ENCODE results near the gene STYX.

The STYX gene

DNA sequence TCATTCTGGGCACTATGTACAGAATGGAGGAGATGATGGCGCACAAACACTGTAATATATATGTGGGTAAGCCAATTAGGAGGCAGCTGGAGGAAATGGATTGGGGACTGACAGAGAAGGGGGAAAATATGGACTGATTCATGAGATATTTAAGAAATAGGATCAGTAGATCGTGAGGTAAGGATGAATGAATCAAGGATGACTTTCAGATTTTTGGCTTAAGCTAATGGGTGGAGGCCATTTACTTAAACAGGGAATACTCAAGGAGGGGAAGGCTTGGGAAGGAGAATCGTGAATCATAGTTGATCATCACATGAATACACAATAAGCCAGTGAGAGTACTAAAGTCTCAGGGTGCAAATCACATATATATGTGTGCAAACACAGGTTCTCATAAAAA is 72.6 kb downstream of the STYX start:
- Histone ChIP-seq H3K27me3 (ENCODE audit: insufficient read depth, low read length) (no peaks in the 10 kb centered on the region), H3F3A (ENCODE audit: insufficient read depth, low read length) (no peaks in the 10 kb centered on the region), H3K36me3 (ENCODE audit: insufficient read depth, low read length) (no peaks in the 10 kb centered on the region), H3K4me2 (ENCODE audit: low read length) (no peak overlapping the region), H2AFZ (ENCODE audit: low read length) (no peak overlapping the region), H3K27ac (ENCODE audit: low read depth, low read length, poor library complexity, severe bottlenecking) (no peak overlapping the region), H3K9me2 (ENCODE audit: low read depth, low read length) (no peaks in the 10 kb centered on the region), H4K20me1 (ENCODE audit: insufficient read depth, low read length) (no peaks in the 10 kb centered on the region), H3K4me1 (ENCODE audit: insufficient read depth, low read length, severe bottlenecking) (peaks cover 11% of the 10 kb centered on the region), H3K9ac (ENCODE audit: low read length) (no peak overlapping the region), H3K4me3 (ENCODE audit: low read depth, low read length, poor library complexity, severe bottlenecking) (no peak overlapping the region), H3K9me3 (ENCODE audit: low read length) (no peaks in the 10 kb centered on the region), H3K79me2 (ENCODE audit: insufficient read depth, low read length) (no peaks in the 10 kb centered on the region)
- TF ChIP-seq, protein P1, sequence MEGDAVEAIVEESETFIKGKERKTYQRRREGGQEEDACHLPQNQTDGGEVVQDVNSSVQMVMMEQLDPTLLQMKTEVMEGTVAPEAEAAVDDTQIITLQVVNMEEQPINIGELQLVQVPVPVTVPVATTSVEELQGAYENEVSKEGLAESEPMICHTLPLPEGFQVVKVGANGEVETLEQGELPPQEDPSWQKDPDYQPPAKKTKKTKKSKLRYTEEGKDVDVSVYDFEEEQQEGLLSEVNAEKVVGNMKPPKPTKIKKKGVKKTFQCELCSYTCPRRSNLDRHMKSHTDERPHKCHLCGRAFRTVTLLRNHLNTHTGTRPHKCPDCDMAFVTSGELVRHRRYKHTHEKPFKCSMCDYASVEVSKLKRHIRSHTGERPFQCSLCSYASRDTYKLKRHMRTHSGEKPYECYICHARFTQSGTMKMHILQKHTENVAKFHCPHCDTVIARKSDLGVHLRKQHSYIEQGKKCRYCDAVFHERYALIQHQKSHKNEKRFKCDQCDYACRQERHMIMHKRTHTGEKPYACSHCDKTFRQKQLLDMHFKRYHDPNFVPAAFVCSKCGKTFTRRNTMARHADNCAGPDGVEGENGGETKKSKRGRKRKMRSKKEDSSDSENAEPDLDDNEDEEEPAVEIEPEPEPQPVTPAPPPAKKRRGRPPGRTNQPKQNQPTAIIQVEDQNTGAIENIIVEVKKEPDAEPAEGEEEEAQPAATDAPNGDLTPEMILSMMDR (IDR thresholded peaks at IDR 0.05; ENCODE audit: low read length) = no peak
- TF ChIP-seq EZH2 (IDR thresholded peaks at IDR 0.05; ENCODE audit: borderline replicate concordance, low read length) = no peak

DNA sequence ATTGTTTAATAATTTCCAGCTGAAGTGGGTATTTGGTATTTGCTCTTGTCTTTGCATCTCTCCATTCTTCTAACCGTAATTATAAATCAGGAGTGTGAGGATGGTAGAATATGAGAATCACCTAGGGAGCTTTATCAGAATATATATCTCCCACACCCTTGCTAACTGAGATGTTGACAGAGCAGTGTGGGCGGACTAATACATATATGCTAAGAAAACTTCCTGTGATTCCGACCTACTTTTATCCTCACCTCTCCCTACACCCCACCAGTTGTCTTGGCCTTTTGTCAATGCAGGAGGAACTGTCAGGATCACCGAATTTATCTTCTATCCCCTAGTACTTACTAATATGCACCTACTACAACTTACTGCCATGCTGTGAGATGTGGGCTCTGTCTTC is 76.1 kb downstream of the STYX start:
- H4K20me1 ChIP-seq (ENCODE audit: insufficient read depth, low read length) = no peaks in the 10 kb centered on the region
- no peaks in the 10 kb centered on the region for H3K9me3 ChIP-seq (ENCODE audit: low read length)
- H3K27ac ChIP-seq (ENCODE audit: low read depth, low read length, poor library complexity, severe bottlenecking) = no peak overlapping the region
- no peak overlapping the region for H3K4me3 ChIP-seq (ENCODE audit: low read depth, low read length, poor library complexity, severe bottlenecking)
- no peak overlapping the region for H2AFZ ChIP-seq (ENCODE audit: low read length)
- no peak overlapping the region for H3K9ac ChIP-seq (ENCODE audit: low read length)
- no peaks in the 10 kb centered on the region for H3K27me3 ChIP-seq (ENCODE audit: insufficient read depth, low read length)
- no peaks in the 10 kb centered on the region for H3K9me2 ChIP-seq (ENCODE audit: low read depth, low read length)
- TF ChIP-seq, protein P1 (IDR thresholded peaks at IDR 0.05; ENCODE audit: low read length) = no peak
- TF ChIP-seq EZH2 (IDR thresholded peaks at IDR 0.05; ENCODE audit: borderline replicate concordance, low read length) = no peak
- no peaks in the 10 kb centered on the region for H3K79me2 ChIP-seq (ENCODE audit: insufficient read depth, low read length)
- no peak overlapping the region for H3K4me2 ChIP-seq (ENCODE audit: low read length)
- no peaks in the 10 kb centered on the region for H3F3A ChIP-seq (ENCODE audit: insufficient read depth, low read length)
- no peaks in the 10 kb centered on the region for H3K36me3 ChIP-seq (ENCODE audit: insufficient read depth, low read length)
- no peaks in the 10 kb centered on the region for H3K4me1 ChIP-seq (ENCODE audit: insufficient read depth, low read length, severe bottlenecking)

DNA sequence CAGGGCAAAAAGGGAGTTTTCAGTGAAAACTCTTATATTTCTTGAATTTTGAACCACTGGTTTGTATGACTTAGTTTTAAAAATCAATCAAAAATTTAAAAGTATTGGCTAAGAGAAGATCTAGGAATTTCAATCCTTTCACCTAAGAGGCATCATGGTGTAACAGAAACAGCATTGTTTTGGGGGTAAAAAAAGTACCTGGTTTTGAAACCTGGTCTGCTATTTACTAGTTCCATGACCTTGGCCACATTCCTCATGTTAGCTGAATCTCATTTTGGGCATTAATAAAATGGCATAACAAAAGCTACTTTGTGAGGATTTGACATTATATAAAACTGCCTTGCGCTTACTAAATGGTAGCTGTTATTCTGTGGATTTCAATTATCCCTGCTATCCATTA is 78.1 kb downstream of the STYX start:
- no peaks in the 10 kb centered on the region for H4K20me1 ChIP-seq (ENCODE audit: insufficient read depth, low read length)
- H3K9me3 ChIP-seq (ENCODE audit: low read length) = no peaks in the 10 kb centered on the region
- no peaks in the 10 kb centered on the region for H3K9me2 ChIP-seq (ENCODE audit: low read depth, low read length)
- H3K4me2 ChIP-seq (ENCODE audit: low read length) = no peak overlapping the region
- H2AFZ ChIP-seq (ENCODE audit: low read length) = no peak overlapping the region
- no peaks in the 10 kb centered on the region for H3F3A ChIP-seq (ENCODE audit: insufficient read depth, low read length)
- H3K9ac ChIP-seq (ENCODE audit: low read length) = no peak overlapping the region
- H3K27me3 ChIP-seq (ENCODE audit: insufficient read depth, low read length) = no peaks in the 10 kb centered on the region
- H3K4me3 ChIP-seq (ENCODE audit: low read depth, low read length, poor library complexity, severe bottlenecking) = no peak overlapping the region
- TF ChIP-seq, protein P1 (IDR thresholded peaks at IDR 0.05; ENCODE audit: low read length) = no peak
- no peak for TF ChIP-seq EZH2 (IDR thresholded peaks at IDR 0.05; ENCODE audit: borderline replicate concordance, low read length)
- no peaks in the 10 kb centered on the region for H3K4me1 ChIP-seq (ENCODE audit: insufficient read depth, low read length, severe bottlenecking)
- H3K79me2 ChIP-seq (ENCODE audit: insufficient read depth, low read length) = no peaks in the 10 kb centered on the region
- H3K36me3 ChIP-seq (ENCODE audit: insufficient read depth, low read length) = no peaks in the 10 kb centered on the region
- no peak overlapping the region for H3K27ac ChIP-seq (ENCODE audit: low read depth, low read length, poor library complexity, severe bottlenecking)

Measured in OCI-LY1 (cell line).